ENCODE results near the gene OVOL2.

GRCh38 chr20:18004384-18005031 is 53.2 kb downstream of the OVOL2 start:
- TF ChIP-seq SMC3 (IDR thresholded peaks at IDR 0.05; ENCODE audit: low read depth, low read length) (no peak), CEBPB (IDR thresholded peaks at IDR 0.05; ENCODE audit: low read depth, low read length) (no peak), CTCF (conservative IDR thresholded peaks at IDR 0.05; ENCODE audit: low read depth, low read length) (no peak), BHLHE40 (IDR thresholded peaks at IDR 0.05; ENCODE audit: low read depth, low read length) (no peak), POLR2A (IDR thresholded peaks at IDR 0.05; ENCODE audit: low read depth, low read length) (no peak), ELK1 (IDR thresholded peaks at IDR 0.05; ENCODE audit: borderline replicate concordance, low read depth, low read length) (no peak), RFX5 (IDR thresholded peaks at IDR 0.05; ENCODE audit: low read depth, low read length) (no peak), MAZ (IDR thresholded peaks at IDR 0.05; ENCODE audit: borderline replicate concordance, low read depth, low read length) (no peak), CHD1 (IDR thresholded peaks at IDR 0.05; ENCODE audit: low read depth, low read length) (no peak)

Data from IMR-90 (cell line).